WTC11 (cell line): Measurements from ENCODE around the gene PSG2. TPM values are rescaled to one million over a fixed set of nuclear protein-coding genes. Genes with fewer than 3 reads are reported as not detected.
"Not testable (repeated sequence)": the region's sequence is repeated elsewhere in the genome, so short reads cannot be mapped to it uniquely, and the experiment has no call there.

ENCODE experiments used
- ATAC-seq: fragments of 200-7000 bp; cut with Tn5 transposase; 2 replicates; pipeline ENCODE4 v1.10.0; 2021; ENCODE audit warnings: mild to moderate bottlenecking, moderate library complexity
- CTCF ChIA-PET: fragments of 300-600 bp; sonication (Branson Sonifier 250); formaldehyde crosslinking; loops from one replicate; lab custom pipeline; 2021; ENCODE audit warnings: antibody characterized with exemption; lab: Charles Lee
- POLR2A ChIA-PET: fragments of 350-600 bp; sonication (Branson Sonifier 250); formaldehyde crosslinking; loops from one replicate; lab custom pipeline; 2021; ENCODE audit warnings: antibody characterized with exemption; lab: Charles Lee
- DNase-seq: peaks from one replicate; pipeline ENCODE4 v3.0.0; 2021; ENCODE audit warnings: low spot score
- H3K27ac Mint-ChIP-seq: 2 replicates; pipeline ENCODE4 v1.8.0; 2021; ENCODE audit warnings: mixed read lengths
- H3K27me3 Mint-ChIP-seq: 2 replicates; pipeline ENCODE4 v1.8.0; 2021; ENCODE audit warnings: low read depth, mild to moderate bottlenecking, moderate library complexity, mixed read lengths
- H3K36me3 Mint-ChIP-seq: 2 replicates; pipeline ENCODE4 v1.8.0; 2021; ENCODE audit warnings: mixed read lengths
- H3K4me1 Mint-ChIP-seq: 2 replicates; pipeline ENCODE4 v1.8.0; 2022; ENCODE audit warnings: mixed read lengths
- H3K4me3 Mint-ChIP-seq: 2 replicates; pipeline ENCODE4 v1.8.0; 2021; ENCODE audit warnings: mild to moderate bottlenecking, moderate library complexity, mixed read lengths
- H3K9me3 Mint-ChIP-seq: 2 replicates; pipeline ENCODE4 v1.8.0; 2021; ENCODE audit warnings: mixed read lengths
- total RNA-seq: library from RNA; stranded (reverse); gene quantifications from 3 replicates; pipeline ENCODE4 v1.2.3, GENCODE V29; 2021

The PSG2 gene
- total RNA-seq, 1 experiment from 2014 or later, result not detected

GRCh38 chr19:43021629-43022028 lies 60.9 kb downstream of the PSG2 start:
- H3K27me3 Mint-ChIP-seq, ATAC-seq, POLR2A ChIA-PET, H3K4me1 Mint-ChIP-seq, H3K9me3 Mint-ChIP-seq, H3K4me3 Mint-ChIP-seq, H3K36me3 Mint-ChIP-seq, H3K27ac Mint-ChIP-seq, DNase-seq: not testable (repeated sequence)
- CTCF ChIA-PET, result interaction anchor here (0.6 kb wide), 1 partner anchor 17 kb away, joined by 4 read pairs; no protein-coding TSS in a partner anchor

GRCh38 chr19:43019588-43019987 lies 62.9 kb downstream of the PSG2 start:
- ATAC-seq, H3K4me3 Mint-ChIP-seq, H3K4me1 Mint-ChIP-seq, H3K36me3 Mint-ChIP-seq, H3K27ac Mint-ChIP-seq, POLR2A ChIA-PET, H3K27me3 Mint-ChIP-seq, H3K9me3 Mint-ChIP-seq: not testable (repeated sequence)
- CTCF ChIA-PET, result interaction anchor here (0.9 kb wide), 1 partner anchor 9 kb away, joined by 4 read pairs; no protein-coding TSS in a partner anchor
- peak; percentile 21 for DNase-seq

Other genes with a start within 250 kb of the PSG2 start
- gene PSG1, start 203.0 kb downstream of the PSG2 start, total RNA-seq, result not detected in 3 replicates
- gene PSG6, start 164.8 kb downstream of the PSG2 start, total RNA-seq, result not detected in 3 replicates
- not detected in 3 replicates for gene PSG7, start 145.5 kb downstream of the PSG2 start, total RNA-seq
- not detected in 3 replicates for gene PSG11, start 56.2 kb downstream of the PSG2 start, total RNA-seq
- not detected in 3 replicates for gene PSG5, start 103.8 kb upstream of the PSG2 start, total RNA-seq
- not detected in 3 replicates for gene PSG4, start 122.9 kb upstream of the PSG2 start, total RNA-seq
- gene PSG9, start 186.8 kb upstream of the PSG2 start, total RNA-seq, result not detected in 3 replicates